GM19455 (cell line): ENCODE data around the gene SNRPA1.
"Not testable (repeated sequence)": the region's sequence is repeated elsewhere in the genome, so short reads cannot be mapped to it uniquely, and the experiment has no call there.

ENCODE experiments used
- ATAC-seq: cut with Tn5 transposase; IDR thresholded peaks from one replicate; pipeline ENCODE4 v1.9.1; 2021; ENCODE audit not compliant: unreplicated experiment

Gene SNRPA1

DNA sequence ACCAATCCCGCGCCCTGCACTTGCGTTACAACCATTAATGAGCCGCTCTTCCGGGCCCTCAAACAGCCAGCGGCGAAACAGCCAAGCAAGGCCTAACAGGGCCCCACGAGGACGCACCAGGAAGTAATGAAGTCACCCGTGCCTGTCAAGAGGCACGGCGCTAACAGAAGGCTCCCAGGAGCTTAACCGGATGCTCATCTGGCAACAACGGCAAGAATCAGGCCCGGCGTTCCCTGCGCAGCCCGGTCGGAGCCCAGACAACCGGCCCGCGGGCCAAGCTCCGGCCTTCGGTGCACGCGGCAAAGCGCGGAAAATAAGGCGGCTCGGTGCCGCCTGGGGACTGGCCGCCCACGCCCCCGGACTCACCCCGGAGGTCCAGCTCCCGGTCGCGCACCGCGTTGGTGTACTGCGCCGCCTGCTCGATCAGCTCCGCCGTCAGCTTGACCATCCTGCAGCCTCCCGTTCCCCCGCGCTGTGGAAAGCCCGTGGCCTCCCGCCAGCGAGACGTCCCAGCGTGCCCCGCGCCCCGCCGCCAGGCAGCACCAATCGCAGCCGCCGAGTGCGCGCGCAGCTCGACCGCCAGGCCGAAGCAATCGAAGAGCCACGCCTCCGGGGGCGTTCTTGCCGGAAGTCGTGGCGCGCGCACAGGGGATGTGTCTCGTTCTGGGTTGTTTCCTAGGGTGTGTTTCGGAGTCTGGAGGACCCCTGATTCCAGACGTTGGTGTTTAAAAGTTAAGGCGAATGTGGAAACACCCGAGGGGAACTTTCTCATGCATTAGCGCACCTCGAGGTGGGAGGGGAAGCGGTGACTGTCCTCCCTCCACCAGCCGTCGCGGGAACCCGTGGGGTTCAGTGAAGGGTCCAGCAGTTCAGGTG, at the start of gene SNRPA1:
SNRPA1 (minus strand) TSS at position 518 of the 876 bp plus-strand sequence; CDS start at position 448, 70 bp downstream.
- ATAC-seq: peak; percentile 77

DNA sequence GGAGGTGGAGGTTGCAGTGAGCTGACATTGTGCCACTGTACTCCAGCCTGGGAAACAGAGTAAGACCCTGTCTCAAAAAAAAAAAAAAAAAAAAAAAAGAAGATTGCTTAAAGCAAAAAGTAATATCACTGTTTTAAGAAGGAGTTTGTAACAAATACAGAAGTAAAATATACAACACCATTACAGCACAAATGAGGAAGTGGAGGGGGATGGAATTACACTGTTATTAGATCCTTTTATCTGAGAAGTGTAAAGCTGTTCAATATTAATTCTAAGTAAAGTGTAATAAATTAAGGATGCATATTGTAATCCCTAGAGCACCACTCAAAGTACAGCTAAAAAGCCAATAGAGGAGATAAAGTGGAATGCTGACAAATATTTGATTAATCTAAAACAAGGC, 47.0 kb upstream of the SNRPA1 start:
- no peak for ATAC-seq

DNA sequence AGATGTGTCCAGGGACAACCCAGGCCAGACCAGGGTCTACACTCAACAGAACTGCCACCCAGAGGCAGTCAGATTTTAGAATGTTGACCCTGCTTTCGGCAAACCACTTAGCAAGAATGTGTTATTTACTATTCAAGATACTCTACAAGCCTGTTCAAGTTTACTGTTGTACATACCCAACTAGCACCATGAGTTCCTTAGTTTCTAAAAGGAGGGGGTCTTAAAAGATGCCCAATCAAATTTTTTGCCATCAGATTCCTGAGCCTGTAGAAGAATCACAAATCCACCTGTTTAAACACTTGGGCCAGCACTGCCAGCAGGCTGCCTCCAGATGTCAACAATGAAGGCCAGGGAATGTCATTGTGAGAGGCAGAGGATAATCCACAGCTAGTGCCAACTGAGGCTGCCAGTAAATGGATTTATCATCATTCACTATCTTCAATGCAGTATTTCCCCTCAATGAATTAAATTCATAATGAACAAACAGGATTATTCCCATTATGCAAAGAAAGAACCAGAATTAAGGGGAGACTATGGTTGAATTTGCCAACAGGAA, 43.5 kb upstream of the SNRPA1 start:
- ATAC-seq: no peak

DNA sequence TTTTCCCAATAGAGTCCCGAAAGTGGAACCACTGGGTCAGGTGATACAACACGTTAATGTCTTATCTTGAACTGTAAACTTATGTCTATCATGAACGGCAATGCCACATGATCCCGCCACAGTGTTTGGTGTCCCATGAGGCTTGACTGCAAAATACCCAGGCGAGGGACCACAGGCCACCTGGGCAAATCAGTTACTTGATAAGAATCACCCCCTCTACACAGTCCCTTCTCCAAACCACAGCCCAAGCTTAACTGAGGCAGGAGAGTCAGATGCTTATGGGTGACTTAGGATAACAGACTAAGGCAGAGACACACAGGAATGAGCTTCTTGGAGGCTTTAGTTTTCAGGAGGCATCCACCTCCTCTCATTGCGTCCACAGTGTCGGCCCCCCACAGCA, 42.9 kb upstream of the SNRPA1 start:
- no peak for ATAC-seq

DNA sequence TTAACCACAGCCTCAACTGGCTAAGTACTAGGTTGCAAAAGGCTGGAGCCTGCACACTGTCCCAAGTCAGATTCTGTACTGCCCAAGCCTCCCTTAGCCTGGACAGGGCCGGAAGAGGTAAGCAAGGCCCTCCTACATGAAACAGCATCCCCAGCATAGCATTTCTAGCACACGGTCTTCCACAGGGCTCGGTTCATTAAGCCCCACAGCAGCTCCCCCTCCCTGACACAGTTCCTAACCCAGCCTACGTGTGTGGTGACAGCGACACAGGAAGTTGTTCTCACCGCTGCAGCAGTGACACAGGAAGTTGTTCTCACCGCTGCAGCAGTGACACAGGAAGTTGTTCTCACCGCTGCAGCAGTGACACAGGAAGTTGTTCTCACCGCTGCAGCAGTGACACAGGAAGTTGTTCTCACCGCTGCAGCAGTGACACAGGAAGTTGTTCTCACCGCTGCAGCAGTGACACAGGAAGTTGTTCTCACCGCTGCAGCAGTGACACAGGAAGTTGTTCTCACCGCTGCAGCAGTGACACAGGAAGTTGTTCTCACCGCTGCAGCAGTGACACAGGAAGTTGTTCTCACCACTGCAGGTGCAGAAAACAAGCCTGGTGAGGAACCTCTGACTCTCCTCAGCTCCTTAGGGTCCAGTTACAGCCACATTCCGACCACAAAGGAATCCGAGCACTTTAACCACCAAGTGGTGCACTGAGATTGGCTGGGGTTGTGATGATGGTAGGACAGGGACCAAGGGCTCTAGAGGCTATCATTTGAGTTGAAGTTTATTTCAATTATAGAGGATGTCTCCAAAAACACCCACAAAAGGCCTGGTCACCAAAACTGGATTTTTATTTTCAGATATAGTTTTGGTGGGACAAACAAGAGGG, 39.1 kb upstream of the SNRPA1 start:
- not testable (repeated sequence) for ATAC-seq

DNA sequence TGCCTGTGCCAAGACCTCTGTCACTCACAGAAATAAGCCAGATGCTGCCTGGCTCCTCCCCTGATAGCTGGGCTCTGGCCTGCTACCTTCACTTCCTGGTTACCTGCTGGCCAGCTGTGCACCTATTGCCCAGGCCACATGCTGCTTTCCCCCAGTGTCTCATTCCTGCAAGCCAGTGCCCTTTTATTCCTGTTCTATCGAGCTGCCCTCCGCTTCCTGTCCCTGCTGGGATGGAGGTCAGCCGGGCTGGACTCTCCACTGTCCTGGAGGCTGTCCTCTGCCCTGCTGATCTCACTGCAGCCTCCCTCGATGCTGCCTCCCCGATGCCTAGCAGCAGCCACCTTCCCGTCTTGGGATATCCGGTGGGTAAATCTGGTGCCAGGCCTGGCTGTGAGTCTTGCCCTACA, 37.0 kb upstream of the SNRPA1 start:
- ATAC-seq: no peak

DNA sequence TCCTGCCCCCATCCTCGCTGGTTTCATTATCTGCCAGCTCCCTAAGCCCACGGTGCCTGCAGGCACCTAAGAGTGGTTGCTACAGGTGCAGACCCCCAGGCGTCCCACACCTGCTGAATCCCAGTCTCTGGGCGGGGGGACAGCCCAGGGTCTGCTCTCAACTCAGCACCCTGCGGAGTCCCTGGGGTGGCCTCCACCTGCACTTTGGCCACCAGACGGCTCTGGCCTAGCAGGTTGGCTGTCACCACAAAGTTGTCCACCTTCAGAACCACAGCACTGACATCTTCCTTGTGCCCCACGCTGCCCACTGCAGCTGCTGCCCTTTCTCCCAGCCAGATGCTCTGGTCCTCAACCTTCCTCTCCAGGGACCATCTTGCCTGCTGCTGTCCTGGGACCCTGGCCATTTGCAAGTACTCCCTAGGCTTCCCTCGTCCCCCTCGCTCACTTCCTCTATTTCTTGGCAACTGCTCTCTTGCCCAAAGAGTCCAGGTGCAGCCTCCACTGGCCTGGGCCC, 34.9 kb upstream of the SNRPA1 start:
- ATAC-seq: no peak

DNA sequence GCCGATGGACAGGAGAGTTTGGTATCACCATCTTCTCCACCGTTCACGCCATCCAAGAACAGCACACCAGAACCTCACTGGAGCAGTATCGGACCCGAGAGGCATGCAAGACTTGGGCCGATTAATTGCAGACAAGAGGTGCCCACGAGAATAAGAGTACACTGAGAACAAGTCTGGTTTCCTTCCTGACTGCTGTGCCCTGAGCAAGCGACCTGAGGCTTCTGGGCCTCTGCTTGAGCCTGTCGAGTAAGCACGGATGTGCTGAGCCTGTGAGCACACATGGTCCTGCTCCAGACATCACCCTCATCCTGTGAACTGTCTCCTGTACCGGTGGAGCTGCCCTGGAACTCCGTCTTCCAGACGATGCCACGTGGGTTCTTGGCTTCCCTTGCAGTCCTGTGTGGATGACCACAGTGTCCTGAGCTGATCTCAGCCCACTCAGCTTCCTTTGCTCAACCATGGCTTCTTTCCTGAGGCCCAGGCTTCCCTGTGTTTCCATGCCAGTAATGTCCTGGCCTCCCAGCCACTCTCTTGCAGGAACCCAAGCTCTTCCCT, 34.3 kb upstream of the SNRPA1 start:
- ATAC-seq: no peak

DNA sequence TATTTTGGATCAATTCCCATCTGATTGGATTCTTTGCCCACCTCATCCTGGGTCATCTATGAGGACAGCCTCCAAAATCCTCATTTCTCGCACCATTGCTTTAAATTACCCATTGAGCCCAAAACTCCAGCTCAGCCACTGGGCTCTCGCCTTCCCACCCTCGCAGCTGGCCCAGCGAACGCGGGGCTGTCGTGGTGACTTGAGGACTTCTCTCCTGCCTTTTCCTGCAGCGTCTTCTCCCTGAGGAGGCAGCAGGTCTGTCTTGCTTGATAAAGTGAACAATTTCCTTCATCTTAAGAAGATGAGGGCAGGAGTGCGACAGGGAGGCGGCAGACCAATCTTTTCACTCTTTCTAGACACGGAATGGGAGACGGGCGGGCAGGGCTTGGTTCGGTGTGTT, 33.0 kb upstream of the SNRPA1 start:
- ATAC-seq: no peak

DNA sequence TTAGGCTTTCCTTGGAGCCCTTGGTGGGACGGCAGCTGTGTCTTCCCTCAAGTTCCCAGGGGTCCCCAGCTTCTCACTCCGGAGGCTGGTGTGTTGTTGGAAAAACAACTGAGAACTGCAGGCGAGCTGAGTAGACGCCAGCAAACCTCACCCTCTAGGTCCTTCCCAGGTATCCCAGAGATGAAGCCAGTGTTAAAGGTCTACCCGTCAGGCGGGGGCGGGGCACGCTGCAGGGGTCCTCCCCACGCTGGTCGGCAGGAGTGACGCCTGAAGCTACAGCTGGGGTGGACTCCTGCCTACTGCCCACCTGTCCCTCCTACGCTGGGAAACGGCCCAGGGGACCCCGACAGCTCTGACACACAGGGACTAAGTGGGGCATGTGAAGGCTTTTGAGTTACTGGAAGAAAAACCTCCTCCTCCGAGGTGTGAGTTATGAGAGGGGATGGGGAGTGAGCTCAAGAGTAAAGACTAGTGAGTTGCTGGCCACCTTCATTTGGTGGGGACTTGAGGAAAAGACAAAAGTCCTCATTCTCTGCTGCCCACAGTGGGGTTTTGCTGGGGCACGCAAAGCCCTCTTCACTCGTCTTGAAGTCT, 32.2 kb upstream of the SNRPA1 start:
- no peak for ATAC-seq

DNA sequence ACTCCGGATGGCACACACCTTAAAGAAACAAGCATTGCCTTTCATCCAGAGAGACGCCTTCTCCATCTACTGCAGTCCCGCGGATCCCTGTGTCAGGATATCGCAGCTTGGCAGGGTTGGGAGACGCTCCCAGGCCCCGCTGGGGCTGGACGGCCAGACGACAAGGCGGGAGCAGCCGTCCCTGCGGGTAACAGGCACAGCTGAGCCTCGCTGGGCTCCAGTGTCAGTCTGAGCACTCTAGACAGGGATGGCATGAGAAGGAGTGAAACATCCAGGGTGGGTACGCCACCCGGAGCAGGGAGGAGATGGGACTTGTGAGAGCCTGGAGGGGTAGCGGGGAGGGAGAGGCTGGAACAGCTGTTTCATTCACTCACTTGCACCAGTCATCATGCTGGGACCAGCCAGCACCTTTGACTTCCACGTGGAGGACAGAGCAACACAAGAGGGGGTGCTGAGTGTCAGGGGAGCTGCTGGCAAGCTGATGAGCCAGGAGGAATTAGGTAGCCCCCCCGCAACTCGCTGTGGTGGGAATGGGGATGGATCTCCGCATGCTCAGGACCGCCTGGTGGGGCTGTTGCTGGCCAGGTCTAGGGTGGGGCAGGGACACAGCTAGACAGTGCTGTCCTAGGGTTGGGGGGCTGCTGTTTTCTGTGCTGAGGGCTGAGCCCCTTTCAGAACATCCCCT, 31.6 kb upstream of the SNRPA1 start:
- no peak for ATAC-seq

DNA sequence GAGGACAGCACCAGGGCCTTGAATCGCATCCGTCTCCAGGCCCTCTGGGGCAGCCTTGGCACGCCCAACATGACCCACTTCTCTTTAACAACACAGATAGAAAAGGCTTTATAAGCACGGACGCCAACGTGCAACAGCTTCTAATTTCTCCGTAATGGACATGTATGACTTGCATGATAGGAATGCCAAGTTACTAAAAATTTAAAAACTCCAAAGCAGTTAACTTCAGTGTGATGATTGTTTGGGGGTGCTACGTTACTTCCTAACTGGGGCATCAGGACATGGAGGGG, 30.9 kb upstream of the SNRPA1 start:
- no peak for ATAC-seq

DNA sequence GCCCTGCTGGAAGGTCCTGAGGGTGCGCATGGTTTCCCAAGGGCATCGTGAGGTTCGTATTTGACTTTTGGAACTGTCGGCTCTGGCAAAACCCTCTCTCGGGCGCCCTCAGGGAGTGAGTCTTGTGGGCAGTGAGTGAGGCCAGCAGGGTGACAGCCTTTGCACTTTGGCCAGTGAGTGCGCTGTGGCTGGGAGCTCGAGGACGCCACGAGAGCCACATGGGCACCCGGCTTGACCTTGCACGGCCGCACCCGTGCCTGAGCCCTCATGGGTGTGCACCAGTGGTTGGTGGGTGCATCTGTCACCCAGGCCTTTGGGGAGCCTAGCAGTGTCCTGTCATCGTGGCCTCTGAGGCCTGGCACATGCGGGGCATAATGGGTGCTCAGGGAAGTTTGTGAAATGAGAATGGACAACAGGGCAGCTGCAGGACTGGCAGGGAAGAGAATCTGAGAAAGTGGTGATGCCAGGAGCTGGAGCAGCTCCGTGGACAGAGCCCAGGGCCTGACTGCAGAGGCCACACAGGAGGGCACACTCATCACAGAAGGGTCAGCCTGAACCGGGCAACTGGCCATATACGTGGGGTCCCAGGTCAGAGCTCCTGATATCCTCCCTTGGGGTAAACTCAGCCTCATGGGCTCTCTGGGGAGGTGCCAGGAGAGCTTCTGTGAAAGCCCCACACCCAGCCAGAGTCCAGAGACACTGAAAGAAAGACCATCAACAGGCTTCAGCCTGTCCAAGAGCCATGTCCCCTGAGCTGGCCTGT, 30.4 kb upstream of the SNRPA1 start:
- ATAC-seq: no peak

DNA sequence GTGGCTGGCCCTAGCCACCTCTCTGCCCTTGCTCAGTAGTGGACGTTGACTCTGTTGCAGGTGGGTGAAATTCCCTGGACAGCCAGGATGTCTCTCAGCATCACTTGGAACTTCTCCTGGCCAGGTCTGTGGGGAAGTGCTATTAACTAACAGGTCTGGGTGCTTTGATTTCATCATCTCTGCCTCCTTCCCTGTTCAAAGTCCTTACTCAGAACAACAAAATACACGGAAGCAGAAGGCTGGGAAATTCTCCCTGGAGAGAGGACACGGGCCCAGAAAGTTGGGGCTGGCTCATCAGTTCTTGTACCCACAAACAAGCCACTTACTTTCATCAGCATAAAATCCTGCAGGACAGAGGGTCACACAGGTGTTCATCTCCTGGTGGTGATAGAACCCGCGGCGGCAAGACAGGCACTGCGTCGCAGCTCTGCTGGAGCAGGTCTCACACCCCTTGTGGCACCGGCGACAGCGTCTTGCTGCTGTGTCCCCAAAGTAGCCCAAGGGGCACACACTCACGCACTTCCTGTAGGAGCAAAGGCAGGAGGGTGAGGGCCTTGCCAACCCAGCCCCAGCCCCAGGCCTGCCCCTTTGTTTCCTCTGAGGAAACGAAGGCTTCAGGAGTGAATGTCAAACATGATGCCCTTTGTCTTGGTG, 29.6 kb upstream of the SNRPA1 start:
- ATAC-seq: no peak

DNA sequence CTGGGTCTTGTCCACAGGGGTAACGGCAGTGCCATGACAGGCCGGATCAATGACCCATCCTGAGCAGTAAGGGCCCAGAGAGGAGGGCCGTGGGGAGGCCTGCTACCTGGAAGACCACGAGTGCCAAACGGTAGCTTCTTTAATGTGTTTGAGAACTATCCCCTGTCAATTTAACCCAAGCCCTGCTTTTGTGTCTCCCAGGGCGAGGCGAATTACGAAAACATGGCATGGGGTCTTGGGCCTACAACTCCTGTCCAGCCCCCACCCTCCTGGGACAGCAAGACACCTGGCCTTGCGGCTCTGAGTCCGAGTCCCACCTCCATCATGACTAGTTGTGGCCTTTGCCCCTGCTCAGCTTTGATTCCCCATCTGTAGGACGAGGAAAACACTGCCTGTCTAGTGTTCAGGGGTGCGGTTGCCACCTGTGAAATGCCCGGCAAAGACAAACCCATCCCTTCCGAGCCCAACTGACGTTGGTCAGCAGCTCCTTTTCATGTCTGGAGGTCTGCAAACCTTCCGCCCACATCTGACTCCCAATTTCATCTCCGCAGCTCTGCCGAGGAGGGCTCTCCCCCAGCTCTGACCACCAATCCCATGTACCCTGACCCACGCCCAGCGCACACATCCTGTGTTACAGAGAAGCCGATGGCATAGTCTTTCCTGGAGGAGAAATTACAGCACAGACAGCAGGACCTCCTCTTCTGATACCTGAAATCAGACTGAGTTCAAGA, 28.9 kb upstream of the SNRPA1 start:
- no peak for ATAC-seq

DNA sequence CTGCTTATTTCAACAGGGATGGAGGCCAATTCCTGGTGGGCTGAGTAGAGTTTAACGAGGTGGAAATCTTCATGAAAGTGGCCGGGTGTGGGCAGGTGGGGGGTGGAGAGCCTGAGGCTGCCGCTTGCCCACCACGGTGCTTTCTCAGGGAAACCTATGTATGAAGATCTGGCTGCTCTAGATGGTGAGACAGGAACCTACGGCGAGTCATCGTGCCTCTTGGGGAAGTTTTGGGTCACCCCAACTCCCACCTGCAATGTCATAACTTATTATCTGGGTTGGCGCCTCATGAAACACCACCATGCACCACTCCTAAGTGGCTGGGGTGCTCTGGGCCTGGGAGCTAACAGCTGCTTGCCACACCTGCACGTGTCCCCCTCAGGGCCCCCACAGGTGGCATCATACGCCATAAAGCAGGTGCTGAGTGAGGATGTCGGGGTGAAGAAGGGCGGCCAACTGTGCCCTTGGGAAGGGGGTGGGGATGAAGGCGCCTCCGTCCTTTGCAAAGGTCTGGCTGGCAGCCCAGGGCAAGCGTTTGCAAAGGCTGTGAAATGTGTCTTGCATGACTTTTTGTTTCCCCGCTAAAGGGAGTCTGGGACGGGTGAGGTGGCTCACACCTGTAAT, 27.9 kb upstream of the SNRPA1 start:
- no peak for ATAC-seq

DNA sequence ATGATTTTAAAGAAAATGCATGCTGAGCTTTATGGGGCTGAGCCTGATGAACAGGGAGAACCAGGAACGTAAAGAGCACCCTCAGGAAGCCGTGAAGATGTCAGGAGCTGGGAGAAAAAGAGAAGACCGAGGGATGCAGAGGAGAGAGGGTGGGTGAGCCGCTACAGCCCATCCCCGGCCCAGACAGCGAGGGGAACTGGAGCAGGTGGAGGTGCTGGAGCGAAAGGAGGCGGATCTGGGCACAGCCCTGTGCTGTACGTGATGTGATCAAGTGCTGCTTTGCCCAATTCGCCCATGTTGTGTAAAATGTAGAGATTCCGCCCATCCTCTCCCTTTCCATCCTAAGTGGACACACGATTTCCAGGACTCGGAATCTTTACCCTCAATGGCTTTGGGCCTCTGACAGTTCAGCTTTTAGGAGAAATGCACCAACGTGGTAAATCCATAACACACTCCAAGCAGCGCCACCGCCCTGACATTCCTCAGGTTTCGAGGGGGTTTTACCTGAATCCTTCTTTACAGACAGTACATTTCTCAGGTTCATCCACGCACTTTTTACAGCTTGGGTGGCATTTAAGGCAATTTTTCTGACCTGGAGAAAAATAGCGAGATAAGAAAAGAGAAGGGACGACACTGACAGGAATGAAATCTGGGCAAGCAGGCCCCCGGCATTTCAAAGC, 27.1 kb upstream of the SNRPA1 start:
- no peak for ATAC-seq
